Activated naive CD4-positive, alpha-beta T cell treated with anti-CD3 and anti-CD28 coated beads, Interleukin-2, amount 50 U/mL, for 16 hours (primary cell): Measurements from ENCODE around the gene FARP2.
"Not testable (repeated sequence)": the region's sequence is repeated elsewhere in the genome, so short reads cannot be mapped to it uniquely, and the experiment has no call there.

Experiments
- DNase-seq: peaks from one replicate; pipeline ENCODE4 v3.0.0-alpha.2; 2020

FARP2 gene

DNA sequence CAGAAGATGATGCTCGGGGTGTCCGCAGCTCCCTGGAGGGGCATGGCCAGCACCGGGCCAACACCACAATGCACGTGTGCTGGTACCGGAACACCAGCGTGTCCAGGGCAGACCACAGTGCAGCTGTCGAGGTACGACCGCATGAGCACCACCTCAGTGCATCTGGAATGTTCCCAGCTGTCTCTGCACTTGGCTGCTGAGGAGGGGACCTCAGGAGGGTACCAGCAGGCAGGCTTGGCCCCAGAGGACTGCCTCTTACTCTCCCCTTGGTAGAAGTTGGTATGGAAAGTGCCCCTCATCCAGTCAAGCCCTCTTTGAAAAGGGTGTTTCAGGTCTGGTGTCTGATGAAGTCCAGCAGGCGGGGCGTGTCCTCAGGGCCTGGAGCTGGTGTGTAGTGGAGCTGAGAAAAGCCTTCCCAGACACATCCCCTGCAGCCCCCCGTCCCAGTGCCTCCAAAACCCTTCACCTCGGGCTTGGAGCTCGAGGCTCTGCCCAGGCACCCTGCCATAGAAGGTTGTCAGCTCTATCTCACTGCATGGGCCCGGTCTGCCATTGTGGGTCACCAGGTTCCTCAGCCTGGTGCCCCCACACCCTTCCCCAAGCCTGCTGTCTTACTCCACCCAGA is 135.6 kb downstream of the FARP2 start:
- DNase-seq, result no peak

DNA sequence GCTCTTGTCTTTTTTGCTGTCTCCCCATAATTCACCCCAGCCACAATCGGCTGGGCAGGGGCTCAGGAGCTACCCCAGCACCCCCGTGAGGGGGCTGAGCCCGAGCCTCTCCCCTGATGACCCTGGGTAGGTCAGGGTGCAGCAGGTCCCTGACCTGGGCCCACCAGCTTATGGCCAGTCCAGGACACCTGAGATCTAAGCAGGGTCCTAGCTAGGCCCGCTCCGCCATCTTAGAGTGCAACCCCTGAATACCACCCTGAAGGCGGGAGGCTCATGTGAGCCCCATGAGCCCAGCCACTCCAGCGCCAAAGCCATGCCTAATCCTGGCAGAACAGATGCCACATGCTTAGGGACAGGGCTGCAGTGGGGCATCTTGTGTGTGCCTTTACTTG is 136.1 kb downstream of the FARP2 start:
- no peak for DNase-seq

DNA sequence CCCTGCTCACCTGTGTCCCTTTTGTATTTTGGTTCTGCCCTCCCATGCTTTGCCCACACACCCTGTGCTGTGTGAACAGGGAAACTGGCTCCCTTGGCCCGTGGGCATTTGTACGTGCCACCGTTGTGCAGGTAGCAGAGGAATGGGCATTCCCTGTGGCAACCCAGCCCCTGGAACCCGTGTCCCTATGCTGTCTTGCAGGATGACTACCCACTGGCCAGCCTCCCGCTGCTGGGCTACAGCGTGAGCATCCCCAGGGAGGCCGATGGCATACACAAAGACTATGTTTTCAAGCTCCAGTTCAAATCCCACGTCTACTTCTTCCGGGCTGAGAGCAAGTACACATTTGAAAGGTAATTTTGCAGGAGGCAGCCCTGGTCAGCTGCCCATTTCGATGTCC is 137.0 kb downstream of the FARP2 start:
- DNase-seq, result no peak

DNA sequence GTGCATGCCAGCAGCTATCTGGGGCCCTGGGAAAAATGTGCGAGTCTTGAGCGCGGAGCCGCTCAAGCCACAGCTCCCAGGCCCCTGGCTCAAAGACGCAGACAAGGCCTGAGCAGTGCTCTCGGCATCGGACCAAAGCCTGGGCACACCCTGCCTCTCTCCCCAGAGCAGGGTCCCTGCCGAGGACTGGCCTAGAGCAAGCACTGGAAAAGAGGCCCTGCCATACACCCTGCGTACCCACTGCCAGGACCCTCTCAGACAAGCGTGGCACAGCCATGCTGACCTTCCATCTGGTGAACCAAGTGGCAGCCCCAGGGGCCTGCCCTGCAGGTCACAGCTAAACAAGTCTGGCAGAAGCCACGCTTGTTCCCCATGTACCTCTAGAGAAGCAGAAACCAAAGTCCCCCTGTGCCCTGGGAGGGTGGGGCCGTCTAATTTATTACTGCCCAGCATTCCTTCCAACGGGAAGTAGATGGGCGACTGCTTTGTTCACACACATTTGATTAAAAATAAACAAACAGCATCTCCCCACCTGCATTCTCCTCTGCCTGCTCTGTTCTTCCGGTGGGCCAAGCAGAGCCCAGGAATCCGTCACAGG is 138.3 kb downstream of the FARP2 start:
- no peak for DNase-seq

DNA sequence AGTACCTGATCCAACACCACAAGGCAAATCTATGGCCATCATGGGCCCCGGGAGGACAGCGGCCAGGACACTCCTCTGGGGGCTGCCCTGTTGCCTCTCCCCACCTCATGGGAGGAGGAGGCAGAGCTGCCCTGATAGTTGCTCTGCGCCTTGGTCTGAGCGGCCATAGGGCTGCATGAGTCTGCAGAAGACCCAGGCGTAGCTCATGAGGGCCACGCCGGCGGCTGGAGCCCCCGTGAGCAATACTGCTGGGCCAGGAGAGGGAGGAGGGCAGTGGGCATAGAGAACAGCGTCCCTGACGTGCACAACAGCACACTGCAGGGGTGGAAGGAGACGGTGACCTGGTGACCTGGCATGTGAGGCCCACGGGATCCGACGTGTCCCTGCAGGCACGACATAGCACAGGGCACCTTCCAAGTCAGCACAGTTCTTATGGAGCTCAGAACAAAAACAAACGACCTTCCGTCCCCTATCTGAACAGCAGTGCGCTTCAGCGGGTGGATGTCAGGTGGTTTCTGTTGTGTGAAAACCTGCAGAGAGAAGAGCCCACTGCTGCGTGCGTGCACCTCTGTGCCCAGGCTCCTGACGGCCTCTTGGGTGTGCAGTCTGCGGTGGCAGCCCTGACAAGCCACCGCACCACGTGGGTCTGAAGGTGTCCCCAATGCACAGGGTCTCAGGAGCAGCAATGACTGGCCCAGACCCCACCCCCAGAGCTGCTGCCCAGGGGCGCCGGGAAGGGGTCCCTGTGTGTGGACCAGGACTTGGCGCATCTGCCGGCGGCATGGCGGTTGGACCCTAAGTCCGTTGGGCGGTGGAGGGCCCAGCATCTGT is 139.3 kb downstream of the FARP2 start:
- no peak for DNase-seq

DNA sequence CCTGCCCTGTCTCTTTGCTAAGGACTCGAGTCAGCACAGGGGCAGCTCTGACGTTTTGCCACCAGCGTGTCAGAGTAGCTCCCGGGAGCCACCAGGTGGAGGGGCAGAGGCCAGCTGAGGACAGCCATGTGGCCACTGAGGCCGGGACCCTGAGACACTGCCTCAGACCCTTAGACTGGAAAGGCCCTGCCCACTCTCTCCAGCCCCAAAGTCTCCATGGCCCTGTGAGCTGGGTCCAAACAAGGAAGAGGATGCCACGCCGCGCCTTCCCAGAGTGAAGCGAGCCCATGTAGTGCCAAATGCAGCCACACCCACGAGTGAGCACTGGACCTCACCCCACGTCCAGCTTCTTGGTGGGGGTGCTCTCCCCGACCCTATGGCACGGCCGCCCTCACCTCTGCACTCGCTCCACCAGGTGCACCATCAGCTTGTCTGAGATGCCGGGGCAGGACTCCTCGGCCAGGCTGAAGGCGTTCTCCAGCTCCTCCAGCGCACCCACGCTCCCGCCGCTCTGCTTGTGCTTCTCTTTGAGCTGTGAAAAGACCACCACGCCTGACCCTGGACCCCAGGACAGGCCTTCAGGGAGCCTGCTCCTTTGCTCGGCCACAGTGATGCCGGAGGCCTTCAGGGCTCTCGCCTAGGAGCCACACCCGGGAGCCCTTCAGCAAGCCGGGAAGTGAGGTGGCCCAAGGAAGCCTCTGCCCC is 140.1 kb downstream of the FARP2 start:
- DNase-seq, result no peak

DNA sequence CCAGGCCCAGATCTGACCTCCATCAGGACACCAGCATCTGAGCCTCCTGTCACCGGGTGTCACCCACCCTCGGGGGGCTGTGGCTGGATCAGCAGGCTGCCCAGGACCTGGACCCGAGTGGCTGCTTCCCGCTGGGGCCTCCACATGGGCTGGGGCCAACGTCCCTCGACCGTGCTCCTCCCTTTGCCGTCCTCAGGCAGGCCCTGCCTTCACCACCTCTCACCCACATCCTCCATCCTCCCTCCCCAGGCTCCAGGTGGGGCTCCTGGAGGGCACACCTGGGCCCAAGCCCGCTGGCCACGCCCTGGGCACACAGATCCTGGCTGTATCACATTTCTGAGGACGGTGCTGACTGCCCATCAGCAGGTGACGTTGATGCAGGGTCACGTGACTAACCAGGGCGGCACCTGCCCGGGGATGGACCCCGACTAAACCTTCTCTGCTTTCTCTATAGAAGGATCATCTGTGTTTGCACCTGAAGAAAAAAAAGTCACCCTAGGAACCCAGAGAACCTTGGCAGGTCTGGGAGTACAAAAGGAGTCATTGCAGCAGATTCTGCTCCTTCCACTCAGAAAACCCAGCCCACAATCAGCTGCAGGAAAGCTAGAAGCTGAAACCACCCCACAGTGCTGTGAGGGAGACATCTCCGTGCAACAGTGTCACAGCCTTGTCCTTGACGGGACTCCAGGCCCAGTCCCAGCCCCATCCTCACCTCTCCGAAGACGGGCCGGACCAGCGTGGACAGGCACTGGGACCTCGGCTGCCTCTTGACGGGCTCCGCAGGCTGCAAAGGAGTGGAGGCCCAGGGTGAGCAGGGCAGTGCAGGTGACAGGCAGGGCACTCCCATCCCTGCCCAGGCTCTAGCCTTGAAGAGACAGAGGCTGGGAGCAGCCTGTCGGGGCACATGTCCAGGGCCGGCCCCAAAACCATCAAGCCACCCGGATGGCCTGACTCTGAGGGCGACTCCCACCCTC is 141.1 kb downstream of the FARP2 start:
- DNase-seq, result no peak

DNA sequence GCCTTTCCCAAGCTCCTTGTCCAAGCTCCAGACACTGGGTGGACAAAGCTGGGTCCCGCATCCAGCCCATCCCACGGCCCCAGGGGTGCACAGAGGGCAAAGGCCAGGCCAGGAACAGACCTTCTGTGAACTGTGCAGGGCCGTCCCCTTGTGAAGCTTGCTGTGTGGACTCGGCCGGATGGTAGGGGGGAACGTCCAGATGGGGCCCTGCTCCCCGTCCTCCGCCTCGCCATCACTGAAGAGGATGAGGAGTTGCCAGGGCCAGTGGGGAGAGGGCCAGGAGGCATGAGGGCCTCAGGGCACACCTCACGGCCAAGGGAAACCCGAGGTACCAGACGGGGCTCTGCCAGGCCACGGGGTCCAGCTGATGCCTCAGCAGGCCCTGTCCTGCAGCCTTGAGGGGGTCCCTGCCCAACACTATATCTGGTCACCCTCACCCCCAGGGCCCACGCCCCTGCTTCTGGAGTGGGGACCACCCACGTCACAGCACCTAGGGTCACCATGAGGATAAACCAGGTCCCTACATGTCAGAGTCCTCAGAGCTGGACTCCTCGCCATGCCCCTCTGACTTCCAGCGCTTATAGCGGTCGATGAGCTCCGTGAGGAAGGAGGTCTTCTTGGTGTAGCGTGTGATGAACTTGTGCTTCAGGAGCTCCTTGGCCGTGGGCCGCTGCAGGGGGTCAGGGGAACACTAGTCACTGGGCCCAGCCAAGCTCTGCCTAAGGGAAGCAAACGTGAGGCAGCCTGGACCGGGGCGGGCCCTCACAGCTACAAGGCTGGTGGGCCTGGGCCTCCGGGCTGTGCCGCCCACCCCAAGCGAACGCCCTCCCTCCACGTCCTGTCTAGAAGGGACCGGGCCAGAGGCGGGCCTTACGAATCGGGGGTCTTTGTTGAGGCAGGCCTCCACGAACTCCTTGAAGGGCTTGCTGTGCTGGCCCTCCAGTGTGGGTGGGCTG is 142.3 kb downstream of the FARP2 start:
- DNase-seq, result no peak

DNA sequence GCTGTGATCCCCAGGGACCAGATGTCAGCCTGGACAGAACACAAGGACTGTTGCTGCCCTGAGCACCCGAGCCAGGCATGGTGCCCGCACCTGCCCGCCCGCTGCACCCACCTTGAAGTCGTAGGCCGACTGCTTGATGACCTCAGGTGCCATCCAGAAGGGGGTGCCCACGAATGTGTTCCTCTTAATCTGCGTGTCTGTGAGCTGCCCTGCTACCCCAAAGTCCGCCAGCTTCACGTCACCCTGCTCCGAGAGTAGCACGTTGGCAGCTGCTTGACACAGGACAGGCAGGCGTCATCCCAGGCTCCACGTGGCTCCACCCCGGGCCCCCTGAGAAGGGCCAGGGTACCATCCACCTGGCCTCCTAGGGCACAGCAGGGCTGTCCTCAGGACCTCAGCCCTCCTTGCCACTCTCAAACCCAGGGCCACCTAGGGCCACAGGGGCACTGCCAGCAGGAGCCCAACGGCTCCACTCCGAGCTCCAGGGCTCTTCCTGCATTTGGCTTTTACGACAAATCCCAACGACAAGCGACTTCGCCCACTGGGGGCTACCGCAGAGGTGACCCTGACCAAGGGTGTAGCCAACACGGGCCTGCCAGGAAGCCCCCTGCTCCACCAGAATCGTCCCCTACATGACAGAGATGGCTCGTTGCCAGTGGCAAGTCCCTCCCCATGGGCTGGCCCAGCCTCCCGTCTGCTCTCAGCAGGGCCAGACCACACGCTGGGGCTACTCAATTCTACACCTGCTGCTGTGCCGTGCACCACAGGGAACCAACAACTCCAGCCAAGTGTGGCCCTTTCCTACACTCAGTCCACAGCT is 143.3 kb downstream of the FARP2 start:
- DNase-seq, result no peak

DNA sequence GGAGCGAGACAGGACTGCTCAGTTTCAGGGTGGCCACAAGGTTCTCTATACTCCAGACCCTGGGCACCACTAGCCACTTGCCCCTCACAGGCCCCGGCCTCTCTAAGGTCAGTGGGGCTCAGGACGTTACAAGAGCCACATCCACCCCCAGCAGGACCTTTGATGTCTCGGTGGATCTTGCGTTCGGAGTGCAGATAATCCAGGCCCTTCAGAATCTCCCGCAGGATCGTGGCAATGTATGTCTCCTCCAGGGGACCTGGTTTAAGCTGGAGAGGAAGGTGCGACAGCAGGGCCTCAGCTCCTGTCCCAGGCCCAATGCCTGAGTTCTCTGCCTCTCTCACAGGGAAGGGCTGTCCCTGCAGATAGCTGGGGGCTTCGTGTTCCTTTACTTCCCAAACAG is 143.9 kb downstream of the FARP2 start:
- DNase-seq, result no peak

DNA sequence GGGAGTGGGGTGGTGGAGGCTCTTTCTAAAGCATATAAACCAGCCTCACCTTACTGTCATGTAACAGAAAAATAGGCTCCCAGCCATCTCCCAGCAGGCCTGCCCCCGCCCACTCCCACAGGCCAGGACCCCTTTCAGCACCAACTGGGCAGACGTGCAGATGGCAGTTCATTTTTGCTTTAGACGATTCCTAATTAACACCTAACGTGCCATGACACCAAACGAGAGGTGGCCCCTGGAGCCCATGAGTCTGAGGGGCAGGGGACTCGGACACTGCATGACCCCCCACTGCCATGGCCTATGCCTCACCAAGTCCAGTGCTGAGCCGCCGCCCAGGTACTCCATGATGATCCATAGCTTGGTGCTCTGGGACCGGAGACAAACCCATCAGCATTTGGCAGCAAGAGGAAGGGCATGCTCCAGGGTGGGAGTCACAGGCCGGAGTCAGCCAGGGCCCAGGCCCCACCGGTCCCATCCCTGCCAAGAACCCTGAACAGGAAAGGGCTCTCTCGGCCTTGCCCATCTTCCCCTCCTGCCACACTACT is 144.4 kb downstream of the FARP2 start:
- DNase-seq, result no peak

DNA sequence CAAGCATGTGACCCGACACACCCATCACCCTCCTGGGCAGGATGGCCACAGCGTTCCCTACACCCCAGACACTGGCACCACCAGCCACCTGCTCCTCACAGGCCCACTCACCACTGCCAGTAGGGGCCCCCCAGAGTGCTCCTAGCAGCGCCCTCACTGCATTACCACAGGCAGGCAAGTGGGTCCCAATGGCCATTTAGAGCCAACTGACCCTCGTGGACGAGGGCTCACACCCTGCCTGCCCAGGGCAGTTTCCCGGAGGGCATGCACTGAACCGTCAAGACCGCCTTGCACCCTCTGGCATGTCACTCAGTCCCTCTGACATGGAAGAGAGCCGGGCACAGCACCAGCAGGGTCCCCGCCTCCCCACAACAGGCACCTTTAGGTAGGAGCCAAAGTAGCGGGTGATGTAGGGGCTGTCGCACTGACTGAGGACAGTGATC is 145.0 kb downstream of the FARP2 start:
- no peak for DNase-seq

DNA sequence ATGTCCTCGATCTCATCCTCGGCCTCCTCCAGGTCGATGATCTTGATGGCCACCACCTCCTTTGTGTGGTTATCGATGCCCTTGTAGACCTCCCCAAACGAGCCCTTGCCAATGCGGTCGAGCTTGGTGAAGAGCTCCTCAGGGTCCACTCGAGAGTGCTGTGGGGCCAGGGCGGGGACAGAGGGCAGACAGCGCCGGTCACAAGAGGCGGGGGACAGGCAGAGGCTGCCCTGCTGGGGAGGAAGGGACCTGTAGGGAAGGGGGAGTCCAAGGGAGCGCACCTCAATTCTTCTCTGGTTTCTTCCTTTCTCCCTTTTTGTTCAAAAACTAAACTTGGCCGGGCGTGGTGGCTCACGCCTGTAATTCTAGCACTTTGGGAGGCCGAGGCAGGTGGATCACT is 145.5 kb downstream of the FARP2 start:
- DNase-seq, result no peak

DNA sequence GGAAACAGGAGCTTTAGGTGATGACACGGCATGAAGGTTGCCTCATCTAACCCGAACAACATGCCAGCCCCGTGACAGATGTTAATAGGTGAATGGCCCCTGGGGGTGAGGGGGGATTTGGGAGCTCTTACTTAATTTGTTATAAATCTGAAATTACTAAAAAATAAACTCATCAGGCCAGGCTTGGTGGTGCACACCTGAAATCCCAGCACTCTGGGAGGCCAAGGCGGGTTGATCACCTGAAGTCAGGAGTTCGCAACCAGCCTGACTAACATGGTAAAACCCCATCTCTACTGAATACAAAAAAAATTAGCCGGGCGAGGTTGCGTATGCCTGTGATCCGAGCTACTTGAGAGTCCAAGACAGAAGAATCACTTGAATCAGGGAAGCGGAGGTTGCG is 146.2 kb downstream of the FARP2 start:
- DNase-seq, result no peak

DNA sequence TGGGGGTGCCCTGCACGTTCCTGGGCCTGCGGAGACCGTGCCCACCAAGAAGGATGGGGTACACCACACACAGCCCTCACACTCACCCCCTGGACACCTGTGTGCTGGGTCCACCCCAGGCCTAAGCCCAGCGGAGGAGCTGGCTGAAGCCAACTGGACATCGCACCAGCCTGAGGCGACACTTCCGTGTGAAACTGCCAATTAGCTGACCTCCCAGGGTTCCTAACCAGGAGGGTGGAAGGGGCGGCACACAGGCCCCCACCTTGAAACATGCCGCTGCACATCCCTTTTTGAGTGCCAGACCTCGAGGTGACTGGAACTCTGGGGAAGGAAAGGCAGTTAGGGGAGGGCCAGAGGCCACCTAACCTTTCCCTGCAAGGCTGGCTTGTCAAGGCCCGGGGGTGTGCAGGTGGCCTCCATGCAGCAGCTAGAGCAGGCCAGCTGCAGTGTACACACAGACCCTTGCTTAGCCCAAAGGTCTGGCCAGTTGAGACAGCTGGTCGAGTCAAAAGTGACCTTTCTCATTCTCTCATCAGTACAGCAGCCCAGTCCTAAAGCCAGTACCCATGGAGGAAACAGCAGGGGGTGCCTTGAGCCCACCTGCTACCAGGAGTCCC is 147.8 kb downstream of the FARP2 start:
- no peak for DNase-seq

DNA sequence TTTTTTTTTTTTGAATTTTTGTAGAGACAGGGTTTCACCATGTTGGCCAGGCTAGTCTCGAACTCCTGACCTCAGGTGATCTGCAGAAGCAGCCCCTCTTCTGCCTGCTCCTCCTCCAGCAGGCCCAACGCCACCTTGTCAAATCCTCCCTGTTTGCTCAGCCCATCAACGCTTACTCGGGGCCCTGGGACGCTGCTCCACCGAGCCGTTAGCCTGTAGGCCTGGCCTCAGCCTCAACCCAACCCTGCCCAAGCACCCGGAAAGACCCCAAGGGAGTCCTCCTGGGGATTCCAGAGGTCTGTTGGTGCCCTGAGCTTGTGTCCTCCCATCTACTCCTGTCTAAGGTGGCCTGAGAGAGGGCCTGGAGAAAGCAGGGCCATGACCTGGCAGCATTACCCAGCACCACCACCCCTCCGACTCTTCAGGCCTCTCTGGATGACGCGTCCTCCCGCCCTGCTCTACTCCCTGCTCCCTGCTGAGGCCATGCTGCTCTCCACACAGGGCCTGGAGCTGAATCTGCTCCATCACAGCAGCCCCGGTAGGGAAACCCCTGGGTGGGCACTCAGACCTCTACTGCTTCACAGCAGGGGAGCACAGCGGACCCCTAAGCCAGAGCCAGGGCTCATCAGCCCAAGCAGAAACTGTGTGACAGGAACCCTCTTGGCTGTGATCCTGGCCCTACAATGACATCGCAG is 149.1 kb downstream of the FARP2 start:
- no peak for DNase-seq

DNA sequence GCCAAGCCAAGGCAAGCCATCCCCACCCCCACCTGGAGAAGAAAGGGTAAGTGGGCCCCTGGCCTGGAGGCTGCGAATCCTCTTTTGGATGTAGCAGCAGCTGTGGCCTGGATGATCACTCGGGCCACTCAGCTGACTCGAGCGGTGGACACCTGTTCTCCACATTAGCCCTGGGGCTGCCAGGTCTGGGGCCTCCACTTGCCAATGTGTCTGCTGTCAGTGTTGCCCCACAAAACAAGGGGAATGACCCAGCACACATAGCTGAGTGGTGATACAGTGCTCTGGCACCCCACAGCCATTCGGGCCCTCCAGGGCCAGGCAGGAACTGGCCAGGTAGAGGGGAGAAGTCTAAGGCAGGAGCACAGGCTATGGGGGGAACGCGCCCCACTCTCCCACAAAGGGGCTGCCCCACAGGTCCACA is 149.7 kb downstream of the FARP2 start:
- DNase-seq, result no peak

DNA sequence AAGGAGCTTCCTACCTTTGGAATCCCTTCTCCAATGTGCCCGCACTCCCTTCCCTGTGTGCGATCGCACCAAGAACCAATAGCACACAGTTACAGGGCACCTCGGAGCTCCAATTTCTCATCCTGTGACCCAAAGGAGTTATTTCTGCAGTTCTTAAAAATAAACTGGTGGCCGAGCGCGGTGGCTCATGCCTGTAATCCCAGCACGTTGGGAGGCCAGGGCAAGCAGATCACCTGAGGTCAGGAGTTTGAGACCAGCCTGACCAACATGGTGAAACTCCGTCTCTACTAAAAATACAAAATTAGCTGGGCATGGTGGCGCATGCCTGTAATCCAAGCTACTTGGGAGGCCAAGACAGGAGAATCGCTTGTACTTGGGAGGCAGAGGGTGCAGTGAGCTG is 150.2 kb downstream of the FARP2 start:
- DNase-seq, result not testable (repeated sequence)
